ENCODE data around the gene EHBP1L1. TPM values are rescaled to one million over a fixed set of nuclear protein-coding genes. Genes with fewer than 3 reads are reported as not detected.

EHBP1L1 gene
- total RNA-seq, 1 donor from 2014 or later, result 49.5 TPM

- no peak for DNase-seq
Observed at GRCh38 chr11:65595131-65595530, 19.3 kb downstream of the EHBP1L1 start.

GRCh38 chr11:65595543-65596281 is 19.9 kb downstream of the EHBP1L1 start, which contains the start of gene KCNK7:
Gene KCNK7 (minus strand): TSS chr11:65595800. CDS start chr11:65595772, 28 bp downstream.
- DNase-seq, result no peak

GRCh38 chr11:65596520-65596919 is 20.7 kb downstream of the EHBP1L1 start:
- no peak for DNase-seq

GRCh38 chr11:65598258-65598699 is 22.4 kb downstream of the EHBP1L1 start:
- DNase-seq, result no peak

- DNase-seq, result no peak
Observed at GRCh38 chr11:65599216-65599954, 23.5 kb downstream of the EHBP1L1 start.

- DNase-seq, result no peak
Observed at GRCh38 chr11:65599955-65600246, 24.0 kb downstream of the EHBP1L1 start.

- DNase-seq, result no peak
Observed at GRCh38 chr11:65604258-65604657, 28.4 kb downstream of the EHBP1L1 start.

GRCh38 chr11:65606876-65607613 is 31.2 kb downstream of the EHBP1L1 start:
- peak; percentile 92 for DNase-seq

GRCh38 chr11:65607614-65608426 is 32.0 kb downstream of the EHBP1L1 start:
- no peak for DNase-seq

- no peak for DNase-seq
Observed at GRCh38 chr11:65609229-65609628, 33.4 kb downstream of the EHBP1L1 start.

GRCh38 chr11:65609665-65610064 is 33.8 kb downstream of the EHBP1L1 start:
- no peak for DNase-seq

GRCh38 chr11:65610404-65610803 is 34.6 kb downstream of the EHBP1L1 start:
- no peak for DNase-seq

GRCh38 chr11:65611028-65611757 is 35.3 kb downstream of the EHBP1L1 start:
- DNase-seq, result no peak

- no peak for DNase-seq
Observed at GRCh38 chr11:65611758-65612603, 36.1 kb downstream of the EHBP1L1 start.

- DNase-seq, result no peak
Observed at GRCh38 chr11:65612691-65613090, 36.8 kb downstream of the EHBP1L1 start.

GRCh38 chr11:65613091-65613928 is 37.5 kb downstream of the EHBP1L1 start:
- DNase-seq, result no peak

- peak; percentile 100 for DNase-seq
Observed at GRCh38 chr11:65615229-65615949, 39.5 kb downstream of the EHBP1L1 start, which contains the start of gene PCNX3. Gene PCNX3 (plus strand): TSS chr11:65615776. CDS start chr11:65616312, 536 bp downstream.

GRCh38 chr11:65615950-65616574 is 40.2 kb downstream of the EHBP1L1 start:
- no peak for DNase-seq
